Measurements from ENCODE around the gene RGS3. TPM values are rescaled to one million over a fixed set of nuclear protein-coding genes. Genes with fewer than 3 reads are reported as not detected.

Gene RGS3
- total RNA-seq, 1 experiment from 2014 or later = 39.4 TPM

- Histone ChIP-seq H3K4me1 (ENCODE audit: control insufficient read depth in 1 of 2, insufficient read depth in 2 of 2, low read length in 2 of 2) (no peaks in the 10 kb centered on the region), H3K9me3 (ENCODE audit: control insufficient read depth in 1 of 2, insufficient read depth in 1 of 2, low read depth in 1 of 2, low read length in 2 of 2) (no peaks in the 10 kb centered on the region), H2AFZ (ENCODE audit: low read depth, low read length, poor library complexity, severe bottlenecking) (no peak overlapping the region), H3K27me3 (ENCODE audit: insufficient read depth, low read length) (no peaks in the 10 kb centered on the region; the same call in 1 of the 2 replicates), H3K4me2 (ENCODE audit: low read length) (no peak overlapping the region), H4K20me1 (ENCODE audit: insufficient read depth) (no peaks in the 10 kb centered on the region), H3K36me3 (ENCODE audit: control insufficient read depth in 1 of 2, insufficient read depth in 2 of 2, low read length in 2 of 2) (no peaks in the 10 kb centered on the region), H3K4me3 (replicated peaks in 1 of 2; ENCODE audit: low read depth in 1 of 2, low read length in 2 of 2) (no peak overlapping the region), H3K9me2 (ENCODE audit: insufficient read depth) (no peaks in the 10 kb centered on the region), H3K9ac (ENCODE audit: low read length) (no peak overlapping the region), H3K27ac (ENCODE audit: low read depth, low read length) (no peak overlapping the region), H3K79me2 (ENCODE audit: insufficient read depth, low read length) (no peaks in the 10 kb centered on the region)
- ChIA-PET POLR2A (no interaction called here), RAD21 (ENCODE audit: low non-redundant PET in 1 of 2, low total read pairs in 2 of 2, uncharacterized antibody in 2 of 2, unreplicated experiment in 2 of 2) (no interaction called here), CTCF (no interaction called here)
- BruUV-seq (replicated peaks) = no TSS peak
- DNase-seq (ENCODE audit: low read depth, low spot score) (no peak), ATAC-seq (no peak)
- intact Hi-C loops (cut with micrococcal nuclease) = no loop called here
- TF ChIP-seq REST (IDR thresholded peaks at IDR 0.05; ENCODE audit: low read depth) (no peak), CEBPB (IDR thresholded peaks at IDR 0.05; ENCODE audit: low read depth) (peak; percentile 33; the same call in 1 of the 2 replicates), ZFX (IDR thresholded peaks at IDR 0.05) (no peak), FOSL1 (IDR thresholded peaks at IDR 0.05; ENCODE audit: low read depth) (no peak)
Observed at GRCh38 chr9:113427629-113428028, 35.9 kb upstream of the RGS3 start.

- CTCF ChIA-PET = no interaction called here
- TF ChIP-seq ATF3 (IDR thresholded peaks at IDR 0.05) (no peak), EZH2 (IDR thresholded peaks at IDR 0.05) (no peak), SIN3A (IDR thresholded peaks at IDR 0.05; ENCODE audit: low read depth) (no peak), YY1 (IDR thresholded peaks at IDR 0.05; ENCODE audit: extremely low read depth, insufficient replicate concordance, low read depth, low read length) (no peak), FOSL1 (IDR thresholded peaks at IDR 0.05; ENCODE audit: low read depth) (no peak), ZFX (IDR thresholded peaks at IDR 0.05) (no peak), JUND (IDR thresholded peaks at IDR 0.05) (no peak), ELF1 (IDR thresholded peaks at IDR 0.05; ENCODE audit: borderline replicate concordance, low read depth) (no peak), SP1 (IDR thresholded peaks at IDR 0.05; ENCODE audit: low read depth) (no peak), CBX3 (IDR thresholded peaks at IDR 0.05; ENCODE audit: low read depth) (no peak), POLR2A (IDR thresholded peaks at IDR 0.05; ENCODE audit: borderline replicate concordance, extremely low read depth, insufficient read depth, insufficient read length) (no peak), CTCF (IDR thresholded peaks at IDR 0.05 in 2 of 3, conservative IDR thresholded peaks at IDR 0.05 in 1 of 3; ENCODE audit: borderline replicate concordance in 1 of 3, insufficient read depth in 1 of 3, low read depth in 2 of 3, low read length in 2 of 3) (no peak), ZNF274 (IDR thresholded peaks at IDR 0.05; ENCODE audit: low read depth, low read length) (no peak)
- intact Hi-C loops (cut with micrococcal nuclease) = no loop called here
Observed at GRCh38 chr9:113428062-113428615, 35.4 kb upstream of the RGS3 start.

More at GRCh38 chr9:113428062-113428615, 35.4 kb upstream of the RGS3 start:
- no peak for DNase-seq (ENCODE audit: low read depth, low spot score)
- ATAC-seq = no peak
- BruUV-seq (replicated peaks) = no TSS peak
- ChIA-PET RAD21 (ENCODE audit: low non-redundant PET in 1 of 2, low total read pairs in 2 of 2, uncharacterized antibody in 2 of 2, unreplicated experiment in 2 of 2) (no interaction called here), POLR2A (no interaction called here)
- Histone ChIP-seq H4K20me1 (ENCODE audit: insufficient read depth) (no peaks in the 10 kb centered on the region), H3K79me2 (ENCODE audit: insufficient read depth, low read length) (no peaks in the 10 kb centered on the region), H3K4me3 (replicated peaks in 1 of 2; ENCODE audit: low read depth in 1 of 2, low read length in 2 of 2) (no peak overlapping the region), H3K9me3 (ENCODE audit: control insufficient read depth in 1 of 2, insufficient read depth in 1 of 2, low read depth in 1 of 2, low read length in 2 of 2) (no peaks in the 10 kb centered on the region), H3K27me3 (ENCODE audit: insufficient read depth, low read length) (no peaks in the 10 kb centered on the region; the same call in 1 of the 2 replicates), H3K27ac (ENCODE audit: low read depth, low read length) (no peak overlapping the region), H3K9me2 (ENCODE audit: insufficient read depth) (no peaks in the 10 kb centered on the region), H3K36me3 (ENCODE audit: control insufficient read depth in 1 of 2, insufficient read depth in 2 of 2, low read length in 2 of 2) (no peaks in the 10 kb centered on the region), H3K4me1 (ENCODE audit: control insufficient read depth in 1 of 2, insufficient read depth in 2 of 2, low read length in 2 of 2) (no peaks in the 10 kb centered on the region), H3K9ac (ENCODE audit: low read length) (no peak overlapping the region), H2AFZ (ENCODE audit: low read depth, low read length, poor library complexity, severe bottlenecking) (no peak overlapping the region), H3K4me2 (ENCODE audit: low read length) (no peak overlapping the region)
